HPDE6-E6E7 (cell line): ENCODE data around the gene PKN3.
"Not testable (repeated sequence)": the region's sequence is repeated elsewhere in the genome, so short reads cannot be mapped to it uniquely, and the experiment has no call there.

Experiments used
- DNase-seq: peaks from one replicate; pipeline ENCODE4 v3.0.0; 2011; ENCODE audit warnings: missing footprints; ENCODE audit errors: extremely low spot score

PKN3 gene

GRCh38 chr9:128693738-128694137, 8.6 kb upstream of the PKN3 start:
- not testable (repeated sequence) for DNase-seq

- no peak for DNase-seq
These were observed 8.0 kb upstream of the PKN3 start for GRCh38 chr9:128694344-128694743.

DNA sequence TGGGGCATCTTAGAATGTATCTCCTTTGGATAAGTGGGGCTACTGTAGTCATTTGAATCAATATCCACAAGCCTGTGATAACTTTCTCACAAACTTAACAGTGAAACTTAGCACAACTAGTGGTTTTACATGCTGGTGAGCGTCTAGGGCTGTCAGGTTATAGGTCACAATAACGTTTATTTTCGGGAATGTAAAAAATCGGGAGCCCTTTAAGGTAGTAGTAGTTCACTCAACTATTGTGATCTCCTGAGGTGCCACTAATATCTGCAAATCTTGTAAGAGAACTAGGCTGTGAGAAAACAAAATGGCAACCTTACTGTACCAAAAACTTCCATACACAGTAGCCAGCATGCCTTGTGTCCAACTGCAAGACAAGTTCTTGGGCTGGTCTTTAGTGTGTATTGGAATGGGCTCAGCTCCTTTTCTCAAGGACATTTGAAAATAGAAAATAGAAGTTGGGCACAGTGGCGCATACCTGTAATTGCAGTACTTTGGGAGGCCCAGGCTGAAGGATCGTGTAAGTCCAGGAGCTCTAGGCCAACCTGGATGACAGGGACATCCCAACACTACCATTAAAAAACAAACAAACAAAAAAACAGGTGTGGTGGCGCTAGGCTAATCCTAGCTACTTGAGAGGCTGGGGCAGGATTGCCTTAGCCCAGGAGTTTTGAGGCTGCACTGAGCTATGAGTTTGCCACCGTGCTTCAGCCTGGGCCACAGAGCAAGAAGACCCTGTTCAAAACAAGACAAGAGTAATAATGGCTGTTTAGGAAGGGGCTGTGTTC, 5.2 kb upstream of the PKN3 start:
- DNase-seq: no peak

DNA sequence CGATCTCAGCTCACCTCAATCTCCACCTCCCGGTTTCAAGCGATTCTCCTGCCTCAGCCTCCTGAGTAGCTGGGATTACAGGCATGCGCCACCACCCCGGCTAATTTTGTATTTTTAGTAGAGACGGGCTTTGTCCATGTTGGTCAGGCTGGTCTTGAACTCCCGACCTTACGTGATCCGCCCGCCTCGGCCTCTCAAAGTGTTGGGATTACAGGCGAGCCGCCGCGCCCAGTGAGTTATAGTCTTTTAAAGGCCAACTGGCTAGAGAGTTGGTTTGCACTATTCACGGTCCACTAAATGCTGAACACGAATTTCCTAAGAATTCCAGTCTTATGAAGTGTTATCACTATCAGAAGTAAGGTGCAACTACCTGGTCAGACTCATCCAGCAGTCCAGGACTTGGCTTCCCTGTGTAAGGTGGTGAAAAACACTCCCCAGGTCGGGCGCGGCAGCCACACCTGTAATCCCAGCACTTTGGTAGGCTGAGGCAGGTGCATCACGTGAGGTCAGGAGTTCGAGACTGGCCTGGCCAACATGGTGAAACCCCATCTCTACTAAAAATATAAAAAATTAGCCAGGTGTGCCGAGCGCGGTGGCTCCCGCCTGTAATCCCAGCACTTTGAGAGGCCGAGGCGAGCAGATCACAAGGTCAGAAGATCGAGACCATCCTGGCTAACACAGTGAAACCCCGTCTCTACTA, 3.1 kb upstream of the PKN3 start:
- not testable (repeated sequence) for DNase-seq

DNA sequence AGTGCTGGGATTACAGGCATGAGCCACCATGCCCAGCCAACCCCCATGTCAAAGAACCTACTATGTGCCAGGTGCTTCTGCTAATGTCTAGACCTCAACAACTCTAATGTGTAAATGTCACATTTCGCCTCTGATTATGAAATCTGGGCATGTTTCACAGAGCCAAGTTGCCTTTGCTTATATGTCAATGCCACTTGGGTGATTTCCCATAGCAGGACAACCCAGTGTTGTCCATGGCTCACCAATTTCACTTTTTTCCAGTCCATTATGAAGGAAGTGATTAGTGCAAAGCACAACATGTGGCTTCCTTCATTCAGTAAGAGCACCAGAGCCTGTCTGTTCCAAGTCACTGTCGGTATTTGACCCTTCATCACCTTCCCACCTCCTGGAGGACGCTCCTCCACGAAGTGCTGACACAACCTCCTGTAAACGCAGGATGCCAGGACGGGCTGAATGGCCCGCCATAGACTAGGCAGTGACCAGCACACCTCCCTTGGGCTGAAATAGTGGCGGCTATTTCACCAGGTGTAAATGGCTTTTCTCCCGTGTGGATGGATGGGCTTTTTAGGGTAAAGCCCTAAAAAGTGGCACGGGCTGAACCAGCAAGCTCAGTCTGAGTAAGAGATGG, 962 bp upstream of the PKN3 start:
- no peak for DNase-seq

- no peak for DNase-seq
These were observed 779 bp downstream of the PKN3 start for GRCh38 chr9:128702949-128703615.

- no peak for DNase-seq
These were observed 1.5 kb downstream of the PKN3 start for GRCh38 chr9:128703616-128704355.

- no peak for DNase-seq
These were observed 2.0 kb downstream of the PKN3 start for GRCh38 chr9:128704356-128704670.

DNA sequence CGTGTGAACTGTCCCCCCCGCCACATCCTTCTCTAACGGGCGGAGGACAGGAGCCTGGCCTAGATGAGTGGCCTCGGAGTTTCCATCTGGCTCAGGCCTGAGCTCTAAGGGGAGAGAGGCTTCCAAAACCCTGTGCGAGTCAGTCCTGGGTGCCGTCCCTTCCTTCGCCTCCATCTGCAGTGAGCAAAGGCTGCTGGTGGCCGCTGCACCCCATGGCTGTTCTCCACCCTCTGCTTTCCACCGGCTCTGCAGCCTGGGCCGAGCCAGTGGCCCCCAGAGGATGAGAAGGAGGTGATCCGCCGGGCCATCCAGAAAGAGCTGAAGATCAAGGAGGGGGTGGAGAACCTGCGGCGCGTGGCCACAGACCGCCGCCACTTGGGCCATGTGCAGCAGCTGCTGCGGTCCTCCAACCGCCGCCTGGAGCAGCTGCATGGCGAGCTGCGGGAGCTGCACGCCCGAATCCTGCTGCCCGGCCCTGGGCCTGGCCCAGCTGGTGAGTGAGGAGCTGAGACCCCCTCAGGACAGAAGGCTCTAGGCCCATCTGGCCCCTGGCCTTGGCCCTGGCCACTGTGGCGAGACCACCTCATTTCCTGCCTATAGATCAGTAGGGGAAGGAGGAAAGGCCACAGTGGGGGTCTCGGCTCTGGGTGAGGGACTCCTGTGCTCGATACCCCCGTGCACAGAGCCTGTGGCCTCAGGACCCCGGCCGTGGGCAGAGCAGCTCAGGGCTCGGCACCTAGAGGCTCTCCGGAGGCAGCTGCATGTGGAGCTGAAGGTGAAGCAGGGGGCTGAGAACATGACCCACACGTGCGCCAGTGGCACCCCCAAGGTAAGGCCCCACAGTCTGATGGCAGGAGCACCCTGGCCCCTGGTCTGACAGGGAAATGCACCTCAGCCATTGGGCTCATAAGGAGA, 3.0 kb downstream of the PKN3 start:
- no peak for DNase-seq

- DNase-seq: no peak
These were observed 3.7 kb downstream of the PKN3 start for GRCh38 chr9:128706045-128706444.

DNA sequence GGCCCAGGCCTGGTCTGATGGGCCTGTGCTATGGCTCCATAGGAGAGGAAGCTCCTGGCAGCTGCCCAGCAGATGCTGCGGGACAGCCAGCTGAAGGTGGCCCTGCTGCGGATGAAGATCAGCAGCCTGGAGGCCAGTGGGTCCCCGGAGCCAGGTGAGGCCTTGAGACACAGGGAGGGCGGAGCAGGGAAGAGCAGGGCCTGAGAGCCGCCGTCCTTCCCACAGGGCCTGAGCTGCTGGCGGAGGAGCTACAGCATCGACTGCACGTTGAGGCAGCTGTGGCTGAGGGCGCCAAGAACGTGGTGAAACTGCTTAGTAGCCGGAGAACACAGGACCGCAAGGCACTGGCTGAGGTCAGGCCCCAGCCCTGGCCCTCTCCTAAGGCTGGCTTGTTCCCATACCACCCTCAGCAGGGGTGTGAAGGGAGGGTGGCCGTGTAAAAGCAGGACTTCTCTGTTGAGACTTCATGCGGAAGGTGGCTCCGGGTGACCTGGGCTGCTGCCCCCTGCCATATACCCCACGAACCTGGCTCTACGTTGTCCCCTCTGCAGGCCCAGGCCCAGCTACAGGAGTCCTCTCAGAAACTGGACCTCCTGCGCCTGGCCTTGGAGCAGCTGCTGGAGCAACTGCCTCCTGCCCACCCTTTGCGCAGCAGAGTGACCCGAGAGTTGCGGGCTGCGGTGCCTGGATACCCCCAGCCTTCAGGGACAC, 4.5 kb downstream of the PKN3 start:
- DNase-seq: no peak

- no peak for DNase-seq
These were observed 5.1 kb downstream of the PKN3 start for GRCh38 chr9:128707446-128707845.

DNA sequence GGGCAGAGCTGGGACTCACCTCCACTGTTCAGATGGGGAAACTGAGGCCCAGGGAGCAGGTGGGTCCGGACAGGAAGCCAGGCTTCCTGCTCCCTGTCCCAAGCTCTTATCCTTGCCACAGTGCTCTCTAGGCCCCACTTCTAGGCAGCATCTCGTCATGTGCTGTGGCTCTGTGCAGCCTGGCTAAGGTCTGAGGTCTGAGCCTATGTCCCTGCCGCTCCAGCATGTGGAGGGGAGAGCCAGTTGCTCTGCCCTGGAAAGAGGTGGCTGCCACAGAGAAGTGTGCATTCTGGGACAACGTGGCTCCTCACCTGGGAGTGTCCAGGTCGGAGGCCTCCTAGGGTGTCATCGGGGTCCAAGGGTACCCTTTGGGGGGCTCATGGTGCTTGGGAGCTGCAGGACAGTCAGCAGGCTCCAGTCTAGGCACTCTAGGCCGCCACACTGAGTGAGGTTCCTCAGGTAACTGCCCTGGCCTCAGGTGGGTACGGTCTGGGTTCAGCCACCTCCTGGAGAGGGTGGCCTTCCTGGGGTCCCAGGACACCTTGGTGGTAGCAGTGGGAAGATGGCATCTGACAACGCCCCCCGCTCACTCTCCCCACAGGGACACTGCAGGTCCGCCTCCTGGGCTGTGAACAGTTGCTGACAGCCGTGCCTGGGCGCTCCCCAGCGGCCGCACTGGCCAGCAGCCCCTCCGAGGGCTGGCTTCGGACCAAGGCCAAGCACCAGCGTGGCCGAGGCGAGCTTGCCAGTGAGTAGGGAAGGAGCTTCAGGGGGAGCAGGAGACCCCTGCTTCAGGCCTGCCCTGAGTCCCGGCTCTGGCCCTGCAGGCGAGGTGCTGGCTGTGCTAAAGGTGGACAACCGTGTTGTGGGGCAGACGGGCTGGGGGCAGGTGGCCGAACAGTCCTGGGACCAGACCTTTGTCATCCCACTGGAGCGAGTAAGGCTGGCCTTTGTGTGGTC, 10.4 kb downstream of the PKN3 start:
- no peak for DNase-seq

DNA sequence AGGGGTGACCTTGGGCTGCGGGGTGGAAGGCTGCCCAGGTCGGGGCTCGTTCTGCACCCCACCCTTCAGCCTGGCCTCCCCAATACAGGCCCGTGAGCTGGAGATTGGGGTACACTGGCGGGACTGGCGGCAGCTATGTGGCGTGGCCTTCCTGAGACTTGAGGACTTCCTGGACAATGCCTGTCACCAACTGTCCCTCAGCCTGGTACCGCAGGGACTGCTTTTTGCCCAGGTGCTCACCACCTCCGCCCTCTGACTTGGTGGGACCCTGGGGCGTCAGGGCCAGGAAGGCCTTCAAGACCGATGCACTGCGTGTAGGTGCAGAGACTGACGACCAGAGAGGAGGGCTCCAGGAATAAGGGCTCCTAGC, 11.1 kb downstream of the PKN3 start:
- DNase-seq: no peak

DNA sequence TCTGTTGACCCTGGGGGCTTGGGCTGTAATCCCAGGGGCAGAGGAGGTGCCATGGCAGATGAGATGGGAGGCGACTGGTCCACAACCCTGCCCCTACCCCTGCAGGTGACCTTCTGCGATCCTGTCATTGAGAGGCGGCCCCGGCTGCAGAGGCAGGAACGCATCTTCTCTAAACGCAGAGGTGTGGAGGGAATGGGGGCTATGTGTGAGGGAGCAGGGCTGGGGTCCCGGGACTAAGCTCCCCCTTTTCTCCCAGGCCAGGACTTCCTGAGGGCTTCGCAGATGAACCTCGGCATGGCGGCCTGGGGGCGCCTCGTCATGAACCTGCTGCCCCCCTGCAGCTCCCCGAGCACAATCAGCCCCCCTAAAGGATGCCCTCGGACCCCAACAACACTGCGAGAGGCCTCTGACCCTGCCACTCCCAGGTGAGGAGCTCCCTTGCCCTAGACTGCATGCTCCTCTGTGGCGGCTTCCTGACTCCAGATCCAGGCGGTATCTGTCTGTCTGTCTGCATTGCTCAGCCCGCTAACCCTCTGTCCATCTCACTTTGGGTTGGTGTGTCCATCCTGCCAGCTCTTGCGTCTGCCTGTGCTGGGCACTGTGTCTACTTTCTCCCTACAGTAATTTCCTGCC, 11.8 kb downstream of the PKN3 start:
- no peak for DNase-seq

DNA sequence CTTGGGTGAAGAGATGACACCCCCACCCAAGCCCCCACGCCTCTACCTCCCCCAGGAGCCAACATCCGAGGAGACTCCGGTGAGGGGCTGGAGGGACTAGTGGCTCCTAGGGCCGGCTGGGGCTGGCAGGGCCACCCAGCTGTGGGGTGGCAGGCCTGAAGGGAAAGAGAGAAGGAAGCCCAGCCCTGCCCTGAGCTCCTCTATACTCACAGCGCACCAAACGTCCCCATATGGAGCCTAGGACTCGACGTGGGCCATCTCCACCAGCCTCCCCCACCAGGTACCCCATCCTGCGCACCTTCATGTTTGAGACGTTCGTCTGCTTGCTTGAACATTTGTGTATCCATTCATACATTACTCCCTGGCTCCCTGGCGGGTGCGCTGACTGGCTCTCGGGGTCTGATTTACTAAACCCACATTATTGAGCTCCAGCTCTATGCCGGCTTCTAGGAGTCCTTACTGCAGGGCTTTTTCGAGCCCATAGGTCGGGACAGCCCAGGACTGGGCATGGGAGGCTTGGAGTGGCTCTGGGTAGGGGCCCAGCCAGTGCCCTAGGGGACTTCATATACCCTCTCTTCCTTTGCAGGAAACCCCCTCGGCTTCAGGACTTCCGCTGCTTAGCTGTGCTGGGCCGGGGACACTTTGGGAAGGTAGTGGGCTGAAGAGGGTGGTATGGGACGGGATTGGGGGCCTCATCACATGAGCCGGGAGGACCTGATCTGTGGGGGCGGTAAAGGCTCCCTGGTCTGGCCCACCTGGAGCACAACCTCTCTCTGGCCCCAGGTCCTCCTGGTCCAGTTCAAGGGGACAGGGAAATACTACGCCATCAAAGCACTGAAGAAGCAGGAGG, 12.5 kb downstream of the PKN3 start:
- DNase-seq: no peak

DNA sequence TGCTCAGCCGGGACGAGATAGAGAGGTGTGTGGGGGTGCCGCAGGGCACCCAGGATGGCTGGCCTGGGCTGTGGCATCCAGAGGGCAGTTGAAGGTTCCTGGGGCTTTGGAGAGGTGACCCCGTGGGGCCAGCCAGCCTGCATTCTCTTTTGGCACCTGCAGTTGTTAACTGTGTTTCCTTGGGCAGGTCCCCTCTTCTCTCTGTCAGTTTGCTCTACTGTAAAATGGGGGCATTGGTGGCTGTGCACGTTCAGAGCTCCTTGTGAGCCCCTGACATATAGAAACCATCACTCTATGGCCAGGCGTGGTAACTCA, 13.1 kb downstream of the PKN3 start:
- no peak for DNase-seq
